ENCODE data around the gene RBMS1. TPM values are rescaled to one million over a fixed set of nuclear protein-coding genes. Genes with fewer than 3 reads are reported as not detected.

Gene RBMS1
- total RNA-seq, 3 donors from 2014 or later, result 81.3 to 96.2 (median 92.1) TPM

GRCh38 chr2:160402501-160402900, 91.1 kb downstream of the RBMS1 start:
- Histone ChIP-seq H3K36me3 (no peaks in the 10 kb centered on the region), H3K4me3 (no peak overlapping the region), H3K27ac (no peak overlapping the region), H3K27me3 (no peaks in the 10 kb centered on the region), H3K4me1 (peaks cover 0 to 8% of the 10 kb centered on the region in 2 donors), H3K9me3 (no peaks in the 10 kb centered on the region)
- intact Hi-C loops (cut with DNase I; ENCODE audit: low total_unique reads), result no loop called here
- TF ChIP-seq POLR2AphosphoS5 (IDR thresholded peaks at IDR 0.05) (no peak), CTCF (IDR thresholded peaks at IDR 0.05) (no peak), POLR2A (IDR thresholded peaks at IDR 0.05) (no peak)
- DNase-seq (ENCODE audit: low spot score in 2 of 2), result no peak

- Histone ChIP-seq H3K36me3 (no peaks in the 10 kb centered on the region), H3K27me3 (no peaks in the 10 kb centered on the region), H3K27ac (no peak overlapping the region), H3K4me3 (no peak overlapping the region), H3K4me1 (peaks cover 0 to 8% of the 10 kb centered on the region in 2 donors), H3K9me3 (no peaks in the 10 kb centered on the region)
- TF ChIP-seq CTCF (IDR thresholded peaks at IDR 0.05), result no peak
- no peak for TF ChIP-seq POLR2A (IDR thresholded peaks at IDR 0.05)
- TF ChIP-seq POLR2AphosphoS5 (IDR thresholded peaks at IDR 0.05), result no peak
- DNase-seq (ENCODE audit: low spot score in 2 of 2), result no peak
- intact Hi-C loops (cut with DNase I; ENCODE audit: low total_unique reads), result no loop called here
These were observed 91.7 kb downstream of the RBMS1 start for GRCh38 chr2:160401895-160402294.

- Histone ChIP-seq H3K27ac (no peak overlapping the region), H3K36me3 (no peaks in the 10 kb centered on the region), H3K9me3 (no peaks in the 10 kb centered on the region), H3K4me1 (peaks cover 0 to 8% of the 10 kb centered on the region in 2 donors), H3K4me3 (peak overlapping the region in 1 of 3 donors; percentile 24), H3K27me3 (no peaks in the 10 kb centered on the region)
- intact Hi-C loops (cut with DNase I; ENCODE audit: low total_unique reads), result no loop called here
- DNase-seq (ENCODE audit: low spot score in 2 of 2), result no peak
- no peak for TF ChIP-seq CTCF (IDR thresholded peaks at IDR 0.05)
- TF ChIP-seq POLR2A (IDR thresholded peaks at IDR 0.05), result no peak
- no peak for TF ChIP-seq POLR2AphosphoS5 (IDR thresholded peaks at IDR 0.05)
These were observed 93.7 kb downstream of the RBMS1 start for GRCh38 chr2:160399880-160400279.

GRCh38 chr2:160397530-160397865, 96.1 kb downstream of the RBMS1 start:
- Histone ChIP-seq H3K27me3 (no peaks in the 10 kb centered on the region), H3K27ac (peak overlapping the region; percentile 10 to 40), H3K4me1 (no peaks in the 10 kb centered on the region), H3K36me3 (no peaks in the 10 kb centered on the region), H3K9me3 (no peaks in the 10 kb centered on the region), H3K4me3 (no peak overlapping the region)
- intact Hi-C loops (cut with DNase I; ENCODE audit: low total_unique reads), result no loop called here
- TF ChIP-seq POLR2A (IDR thresholded peaks at IDR 0.05) (no peak), CTCF (IDR thresholded peaks at IDR 0.05) (no peak), POLR2AphosphoS5 (IDR thresholded peaks at IDR 0.05) (no peak)
- no peak for DNase-seq (ENCODE audit: low spot score in 2 of 2)

- no peaks in the 10 kb centered on the region for H3K36me3 ChIP-seq
- no peaks in the 10 kb centered on the region for H3K9me3 ChIP-seq
- intact Hi-C loops (cut with DNase I; ENCODE audit: low total_unique reads), result no loop called here
- peak overlapping the region in 1 of 2 donors; percentile 8 for H3K27ac ChIP-seq
- no peaks in the 10 kb centered on the region for H3K27me3 ChIP-seq
- peaks cover 0 to 1% of the 10 kb centered on the region in 2 donors for H3K4me1 ChIP-seq
- DNase-seq (ENCODE audit: low spot score in 2 of 2), result no peak
- TF ChIP-seq POLR2A (IDR thresholded peaks at IDR 0.05), result no peak
- TF ChIP-seq POLR2AphosphoS5 (IDR thresholded peaks at IDR 0.05), result no peak
- no peak for TF ChIP-seq CTCF (IDR thresholded peaks at IDR 0.05)
- no peak overlapping the region for H3K4me3 ChIP-seq
These were observed 99.5 kb downstream of the RBMS1 start for GRCh38 chr2:160394153-160394552.

Measured in breast epithelium (tissue), 4 donors.